H9 (cell line): ENCODE results near the gene NAPG. TPM values are rescaled to one million over a fixed set of nuclear protein-coding genes. Genes with fewer than 3 reads are reported as not detected.

ENCODE experiments used
- DNase-seq: peaks from one replicate; pipeline ENCODE4 v3.0.0-alpha.2; 2017
- H2AFZ ChIP-seq: one replicate; pipeline ENCODE4 v1.6.1; 2013; ENCODE audit warnings: mild to moderate bottlenecking, low read length, control low read depth, moderate library complexity
- H2AK5ac ChIP-seq: 2 replicates; pipeline ENCODE4 v1.6.1; 2013; ENCODE audit warnings: low read length, control low read depth, mixed read lengths; ENCODE audit not compliant: insufficient read length
- H2BK120ac ChIP-seq: one replicate; pipeline ENCODE4 v1.6.1; 2013; ENCODE audit warnings: low read depth, mild to moderate bottlenecking, low read length, control low read depth, inconsistent platforms; ENCODE audit not compliant: poor library complexity, severe bottlenecking
- H2BK12ac ChIP-seq: 2 replicates; pipeline ENCODE4 v1.6.1; 2013; ENCODE audit warnings: low read length, control low read depth, mixed read lengths, low read depth; ENCODE audit not compliant: insufficient read length
- H2BK15ac ChIP-seq: 2 replicates; pipeline ENCODE4 v1.6.1; 2013; ENCODE audit warnings: low read depth, low read length, control low read depth
- H2BK20ac ChIP-seq: one replicate; pipeline ENCODE4 v1.6.1; 2013; ENCODE audit warnings: low read depth, mild to moderate bottlenecking, low read length, control low read depth, inconsistent platforms; ENCODE audit not compliant: poor library complexity, severe bottlenecking
- H2BK5ac ChIP-seq: 2 replicates; pipeline ENCODE4 v1.6.1; 2013; ENCODE audit warnings: low read length, control low read depth, mixed read lengths; ENCODE audit not compliant: insufficient read length
- H3K14ac ChIP-seq: 2 replicates; pipeline ENCODE4 v1.6.1; 2013; ENCODE audit warnings: low read length, control low read depth; ENCODE audit not compliant: insufficient read depth
- H3K18ac ChIP-seq: 2 replicates; pipeline ENCODE4 v1.6.1; 2013; ENCODE audit warnings: low read depth, mild to moderate bottlenecking, mixed read lengths, low read length, control low read depth; ENCODE audit not compliant: insufficient read length
- H3K23ac ChIP-seq: 2 replicates; pipeline ENCODE4 v1.6.1; 2013; ENCODE audit warnings: low read length, control low read depth, mixed read lengths, low read depth; ENCODE audit not compliant: insufficient read length
- H3K23me2 ChIP-seq: 2 replicates; pipeline ENCODE4 v1.6.1; 2013; ENCODE audit warnings: low read depth, mild to moderate bottlenecking, mixed read lengths, low read length, control low read depth; ENCODE audit not compliant: insufficient read length, poor library complexity, severe bottlenecking
- H3K27ac ChIP-seq: 2 replicates; pipeline ENCODE4 v1.5.1; 2013; ENCODE audit warnings: low read length, control low read depth, mixed read lengths, low read depth; ENCODE audit not compliant: insufficient read length
- H3K27me3 ChIP-seq: 2 replicates; pipeline ENCODE4 v1.6.1; 2013; ENCODE audit warnings: low read length, control low read depth, inconsistent platforms; ENCODE audit not compliant: insufficient read depth
- H3K4ac ChIP-seq: 2 replicates; pipeline ENCODE4 v1.6.1; 2013; ENCODE audit warnings: low read depth, mild to moderate bottlenecking, control low read depth, inconsistent platforms, low read length, moderate library complexity
- H3K4me1 ChIP-seq: 2 replicates; pipeline ENCODE4 v1.6.1; 2013; ENCODE audit warnings: low read length, control low read depth, inconsistent platforms; ENCODE audit not compliant: insufficient read depth
- H3K4me2 ChIP-seq: 2 replicates; pipeline ENCODE4 v1.6.1; 2013; ENCODE audit warnings: low read length, control low read depth, mixed read lengths; ENCODE audit not compliant: insufficient read length, insufficient read depth
- H3K56ac ChIP-seq: 2 replicates; pipeline ENCODE4 v1.6.1; 2013; ENCODE audit warnings: low read depth, mild to moderate bottlenecking, mixed read lengths, low read length, control low read depth; ENCODE audit not compliant: insufficient read length
- H3K79me1 ChIP-seq: 2 replicates; pipeline ENCODE4 v1.6.1; 2013; ENCODE audit warnings: low read depth, mild to moderate bottlenecking, moderate library complexity, low read length, control low read depth, inconsistent platforms; ENCODE audit not compliant: insufficient read depth, poor library complexity, severe bottlenecking
- H3K79me2 ChIP-seq: 2 replicates; pipeline ENCODE4 v1.6.1; 2013; ENCODE audit warnings: low read length, control low read depth, inconsistent platforms; ENCODE audit not compliant: insufficient read depth
- H3K9ac ChIP-seq: 2 replicates; pipeline ENCODE4 v1.6.1; 2013; ENCODE audit warnings: low read length, control low read depth, mixed read lengths; ENCODE audit not compliant: insufficient read length; ENCODE audit errors: extremely low read depth
- H3K9me3 ChIP-seq: one replicate; pipeline ENCODE4 v1.6.1; 2013; ENCODE audit warnings: low read depth, low read length, inconsistent platforms; ENCODE audit not compliant: control insufficient read depth
- H3T11ph ChIP-seq: one replicate; pipeline ENCODE4 v1.6.1; 2013; ENCODE audit warnings: mild to moderate bottlenecking, low read length, control low read depth, inconsistent platforms
- H4K20me1 ChIP-seq: one replicate; pipeline ENCODE4 v1.6.1; 2013; ENCODE audit not compliant: control insufficient read depth, insufficient read length, insufficient read depth
- H4K5ac ChIP-seq: 2 replicates; pipeline ENCODE4 v1.6.1; 2013; ENCODE audit warnings: low read depth, mild to moderate bottlenecking, mixed read lengths, low read length, control low read depth; ENCODE audit not compliant: insufficient read length
- H4K8ac ChIP-seq: replicated peaks from 2 replicates; pipeline ENCODE4 v1.6.1; 2013; ENCODE audit warnings: low read length, control low read depth, mixed read lengths, low read depth; ENCODE audit not compliant: insufficient read length
- H4K91ac ChIP-seq: 2 replicates; pipeline ENCODE4 v1.6.1; 2013; ENCODE audit warnings: low read depth, mild to moderate bottlenecking, moderate library complexity, mixed read lengths, low read length, control low read depth; ENCODE audit not compliant: insufficient read length
- H3K27ac Mint-ChIP-seq, 3 experiments: 2 replicates in 2 of 3; 3 replicates in 1 of 3; pipeline ENCODE4 v1.8.0; 2020 to 2021; ENCODE audit warnings: mixed read lengths in 3 of 3, mild to moderate bottlenecking in 1 of 3, moderate library complexity in 1 of 3
- H3K27me3 Mint-ChIP-seq: 2 replicates; pipeline ENCODE4 v1.8.0; 2021; ENCODE audit warnings: low read depth, mild to moderate bottlenecking, moderate library complexity, mixed read lengths
- H3K36me3 Mint-ChIP-seq, 3 experiments: 2 replicates in 2 of 3; 3 replicates in 1 of 3; pipeline ENCODE4 v1.8.0; 2020 to 2021; ENCODE audit warnings: low read depth in 3 of 3, mixed read lengths in 3 of 3; ENCODE audit not compliant: insufficient read depth in 1 of 3
- H3K4me1 Mint-ChIP-seq, 2 experiments: 2 replicates each; pipeline ENCODE4 v1.8.0; 2020; ENCODE audit warnings: mixed read lengths in 2 of 2
- H3K4me3 Mint-ChIP-seq, 2 experiments: 2 replicates in 1 of 2; 3 replicates in 1 of 2; pipeline ENCODE4 v1.8.0; 2020 to 2021; ENCODE audit warnings: mild to moderate bottlenecking in 2 of 2, mixed read lengths in 2 of 2, moderate library complexity in 1 of 2
- H3K9me3 Mint-ChIP-seq, 2 experiments: 2 replicates in 1 of 2; 3 replicates in 1 of 2; pipeline ENCODE4 v1.8.0; 2020; ENCODE audit warnings: mild to moderate bottlenecking in 2 of 2, mixed read lengths in 2 of 2, moderate library complexity in 1 of 2
- CTCF ChIP-seq: fragments of 200-600 bp; sonication (generic); conservative IDR thresholded peaks from 3 replicates; pipeline ENCODE4 v1.8.0; 2021; ENCODE audit warnings: antibody characterized with exemption, mild to moderate bottlenecking
- WGBS: extraction: QIAGEN DNeasy Blood & Tissue Kit; methylation state at CpG from one replicate; pipeline ENCODE4 v1.1.7; 2013; ENCODE audit warnings: missing lambda C conversion rate, low lambda C conversion rate, mixed read lengths; ENCODE audit not compliant: insufficient read length; ENCODE audit errors: extremely low coverage; 5-methylcytosine and 5-hydroxymethylcytosine counted together
- total RNA-seq: library from RNA; stranded (reverse); gene quantifications from 2 replicates; pipeline ENCODE4 v1.2.1, GENCODE V29; 2021

Gene NAPG
- total RNA-seq, 1 experiment from 2014 or later: 30.9 TPM

- H4K8ac ChIP-seq: no peak overlapping the region
Measured at GRCh38 chr18:10515456-10515855, 10.4 kb upstream of the NAPG start.

More at GRCh38 chr18:10515456-10515855, 10.4 kb upstream of the NAPG start:
- Histone ChIP-seq H3K27ac (no peak overlapping the region), H3K14ac (no peak overlapping the region), H3K79me2 (no peaks in the 10 kb centered on the region), H2AK5ac (no peak overlapping the region), H4K5ac (no peak overlapping the region), H3K18ac (no peak overlapping the region), H3K23me2 (no peaks in the 10 kb centered on the region), H3K56ac (no peak overlapping the region), H2AFZ (no peak overlapping the region), H3K9me3 (no peaks in the 10 kb centered on the region), H3T11ph (no peak overlapping the region), H3K23ac (no peak overlapping the region), H3K27me3 (no peaks in the 10 kb centered on the region), H3K9ac (no peak overlapping the region), H2BK20ac (no peak overlapping the region), H2BK15ac (no peak overlapping the region), H4K20me1 (no peaks in the 10 kb centered on the region), H3K79me1 (no peaks in the 10 kb centered on the region), H3K4me1 (no peaks in the 10 kb centered on the region), H2BK12ac (no peak overlapping the region), H2BK120ac (no peak overlapping the region), H3K4me2 (no peak overlapping the region), H4K91ac (no peak overlapping the region), H3K4ac (no peak overlapping the region), H2BK5ac (no peak overlapping the region)
- H3K27ac Mint-ChIP-seq: no peak overlapping the region
- WGBS: no CpG with 5 or more reads among the region's 4 CpGs
- H3K4me3 Mint-ChIP-seq: no peak overlapping the region
- H3K4me1 Mint-ChIP-seq: peaks cover 0 to 2% of the 10 kb centered on the region in 2 experiments; a peak in 1 of 4 replicates
- peaks cover 8% of the 10 kb centered on the region; the same call in 1 of the 2 replicates for H3K27me3 Mint-ChIP-seq
- H3K9me3 Mint-ChIP-seq: peaks cover 0 to 3% of the 10 kb centered on the region in 2 experiments; a peak in 3 of 5 replicates
- TF ChIP-seq CTCF: no peak
- no peaks in the 10 kb centered on the region; a peak in 2 of 7 replicates for H3K36me3 Mint-ChIP-seq
- DNase-seq: no peak
